CD1c-positive myeloid dendritic cell (primary cell): ENCODE measurements around the gene TMEM87A.

Experiments
- DNase-seq: peaks from one replicate; pipeline ENCODE4 v3.0.0-alpha.2; 2016; ENCODE audit errors: extremely low spot score

TMEM87A gene

GRCh38 chr15:42206406-42206805, 66.8 kb downstream of the TMEM87A start:
- DNase-seq: no peak

- no peak for DNase-seq
Measured at GRCh38 chr15:42203891-42204290, 69.3 kb downstream of the TMEM87A start.

GRCh38 chr15:42202653-42203052, 70.6 kb downstream of the TMEM87A start:
- no peak for DNase-seq

DNA sequence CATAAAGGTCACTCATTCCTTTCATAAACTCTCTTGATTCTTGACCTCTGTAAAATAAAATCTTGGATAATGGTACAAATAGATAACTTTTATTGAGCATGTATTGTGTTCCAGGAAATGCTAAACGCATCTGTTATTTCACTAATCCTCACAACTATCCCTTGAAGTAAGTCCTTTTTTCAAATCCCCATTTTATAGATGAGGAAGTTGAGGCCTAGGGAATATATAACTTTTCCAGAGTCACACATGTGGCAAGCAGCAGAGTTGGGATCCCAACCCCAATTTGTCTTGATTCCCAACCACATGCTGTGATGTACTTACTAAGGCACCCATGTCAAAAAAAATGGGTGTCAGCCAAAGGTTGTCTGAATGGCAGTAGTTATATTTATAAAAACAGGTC, 71.4 kb downstream of the TMEM87A start:
- no peak for DNase-seq

GRCh38 chr15:42199126-42199525, 74.1 kb downstream of the TMEM87A start:
- no peak for DNase-seq

DNA sequence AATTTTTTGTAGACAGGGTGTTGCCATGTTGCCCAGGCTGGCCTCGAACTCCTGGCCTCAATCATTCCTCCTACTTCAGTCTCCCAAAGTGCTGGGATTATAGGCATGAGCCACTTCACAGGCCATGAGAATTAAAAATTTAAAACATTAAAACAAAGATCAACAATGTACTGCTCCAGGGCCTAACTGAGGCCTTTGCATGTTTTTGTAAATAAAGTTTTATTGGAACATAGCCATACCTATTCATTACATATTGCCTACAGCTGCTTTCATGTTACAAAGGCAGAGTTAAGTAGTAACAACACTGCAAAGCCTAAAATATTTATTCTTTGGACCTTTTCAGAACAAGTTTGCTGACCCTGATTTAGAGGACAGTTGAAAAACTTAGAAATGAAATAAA, 74.7 kb downstream of the TMEM87A start:
- DNase-seq: no peak

GRCh38 chr15:42194513-42194912, 78.7 kb downstream of the TMEM87A start:
- DNase-seq: peak; percentile 29

DNA sequence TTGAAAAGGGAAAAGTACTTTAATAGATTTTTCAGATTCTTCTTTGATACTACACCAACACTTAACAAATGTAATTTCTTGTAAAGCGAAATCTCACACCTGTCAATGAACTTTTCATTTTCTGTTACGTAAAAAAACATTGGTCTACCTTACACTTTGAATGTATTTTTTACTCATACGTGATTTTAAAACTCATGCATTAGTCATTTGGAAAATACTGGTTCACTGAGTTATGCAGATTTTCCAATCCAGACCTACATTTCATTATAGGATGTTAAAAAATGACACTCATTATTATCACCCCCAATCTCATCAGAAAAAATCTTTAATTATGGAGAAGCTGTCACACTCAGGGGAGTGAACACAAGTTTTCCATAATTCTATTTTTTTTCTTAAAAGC, 79.8 kb downstream of the TMEM87A start:
- no peak for DNase-seq

DNA sequence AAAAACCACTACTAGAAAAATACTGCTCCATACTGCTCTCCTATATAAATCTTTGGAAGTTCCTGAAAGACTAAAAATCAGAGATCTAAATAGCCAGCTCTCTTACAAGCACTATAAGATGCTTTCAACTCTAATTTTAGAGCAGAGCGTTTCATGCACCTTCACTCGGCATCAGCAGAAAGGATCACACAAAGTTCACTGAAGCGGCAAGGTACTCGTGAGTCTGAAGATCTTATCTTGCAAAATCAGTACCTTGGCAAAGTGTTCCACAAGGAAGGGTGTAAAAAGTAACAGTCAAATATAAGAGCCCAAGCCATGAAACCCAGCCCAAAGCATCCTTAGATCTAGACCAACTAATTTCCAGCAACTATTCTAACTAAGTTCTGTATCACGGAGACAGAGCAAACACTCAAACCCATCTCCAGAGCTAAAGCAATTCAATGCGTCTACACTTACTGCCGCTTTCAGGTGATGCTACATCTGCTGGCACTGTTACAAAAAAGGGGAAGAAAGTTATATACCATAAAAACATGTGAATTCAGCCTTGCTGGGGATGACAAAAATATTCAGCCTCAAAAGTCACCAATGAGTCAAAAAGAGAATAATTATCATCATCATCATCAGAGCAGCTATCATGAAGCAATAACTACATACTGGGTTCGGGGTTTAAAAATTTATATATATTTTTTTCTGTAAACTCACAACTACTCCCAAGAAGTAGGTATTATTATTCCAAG, 81.5 kb downstream of the TMEM87A start:
- DNase-seq: no peak

DNA sequence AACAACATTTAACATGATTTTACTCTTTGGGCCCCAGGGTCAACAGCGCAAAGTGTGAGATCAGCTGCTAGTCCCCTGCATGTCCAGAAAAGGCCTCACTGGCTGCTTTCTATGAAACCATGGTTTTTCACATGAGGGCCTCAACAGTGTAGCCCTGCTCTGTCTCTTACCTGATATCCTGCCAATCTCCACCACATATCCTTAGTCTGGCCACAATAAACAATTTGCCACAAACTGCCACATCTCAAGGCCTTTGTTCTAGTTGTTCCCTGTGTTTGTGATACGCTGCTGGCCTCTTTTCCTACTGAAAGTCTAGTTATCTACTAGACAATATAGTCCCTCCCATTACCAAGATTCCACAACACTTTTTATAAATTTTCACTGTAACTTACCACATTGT, 82.9 kb downstream of the TMEM87A start:
- DNase-seq: no peak

GRCh38 chr15:42185801-42186200, 87.4 kb downstream of the TMEM87A start:
- peak; percentile 79 for DNase-seq

- DNase-seq: no peak
Measured at GRCh38 chr15:42184736-42185135, 88.5 kb downstream of the TMEM87A start.

DNA sequence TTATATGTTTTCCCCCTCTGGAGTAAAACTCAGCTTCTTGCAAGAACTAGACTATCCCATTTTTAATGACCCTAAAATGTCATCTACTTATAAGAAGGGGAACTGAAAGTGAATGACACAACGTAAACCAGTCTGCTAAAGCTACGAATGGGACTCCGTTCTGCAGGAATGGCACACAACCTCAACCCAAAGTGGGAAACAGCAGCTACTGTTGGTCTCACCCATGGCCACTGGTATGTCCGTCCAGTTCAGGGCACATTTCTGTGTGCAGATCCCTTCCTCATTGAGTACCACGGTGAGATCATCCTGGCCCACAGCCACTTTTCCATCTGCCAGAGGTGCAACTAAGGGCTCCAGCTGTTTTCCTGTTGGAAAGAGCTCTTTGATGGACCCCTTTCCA, 88.9 kb downstream of the TMEM87A start:
- DNase-seq: peak; percentile 90

DNA sequence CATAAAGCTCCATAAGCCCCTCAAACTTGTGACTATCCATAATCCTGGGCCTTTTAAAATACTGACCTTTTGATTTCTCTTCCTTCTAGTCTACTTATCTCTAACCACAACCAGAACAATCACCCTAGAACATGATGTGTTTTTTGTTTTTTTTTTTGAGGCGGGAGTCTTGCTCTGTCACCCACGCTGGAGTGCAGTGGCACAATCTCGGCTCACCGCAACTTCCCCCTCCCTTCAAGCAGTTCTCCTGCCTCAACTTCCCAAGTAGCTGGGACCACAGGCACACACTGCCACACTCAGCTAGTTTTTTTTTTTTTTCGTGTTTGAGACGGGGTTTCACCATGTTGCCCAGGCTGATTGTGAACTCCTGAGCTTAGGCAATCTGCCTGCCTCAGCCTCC, 90.3 kb downstream of the TMEM87A start:
- DNase-seq: peak; percentile 82

DNA sequence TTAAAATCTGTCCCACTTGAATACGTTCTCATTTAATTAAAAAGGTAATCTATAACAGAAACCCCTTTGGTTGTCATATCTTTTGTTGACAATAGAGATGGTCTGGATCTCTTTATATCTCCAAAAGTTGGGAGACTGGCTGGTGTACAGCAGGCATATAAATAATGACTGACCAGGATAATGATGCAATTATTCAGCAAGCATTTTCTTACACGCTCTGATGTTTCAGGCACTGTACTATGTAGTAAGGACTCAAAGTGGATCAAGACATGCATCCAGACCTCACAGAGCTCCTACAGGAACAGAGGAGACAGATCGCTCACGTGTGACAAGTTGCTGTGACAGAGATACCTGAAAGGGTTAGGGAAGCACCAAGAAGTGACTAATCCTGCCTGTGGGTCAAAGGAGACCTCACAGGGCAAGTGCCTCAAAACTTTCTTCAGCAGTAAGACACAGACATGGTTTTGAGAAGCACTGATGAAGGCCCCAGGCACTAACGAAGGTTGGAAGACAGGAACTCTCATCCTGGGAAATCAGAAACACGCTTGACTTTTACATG, 90.8 kb downstream of the TMEM87A start:
- peak; percentile 54 for DNase-seq

- no peak for DNase-seq
Measured at GRCh38 chr15:42178056-42178455, 95.2 kb downstream of the TMEM87A start.

DNA sequence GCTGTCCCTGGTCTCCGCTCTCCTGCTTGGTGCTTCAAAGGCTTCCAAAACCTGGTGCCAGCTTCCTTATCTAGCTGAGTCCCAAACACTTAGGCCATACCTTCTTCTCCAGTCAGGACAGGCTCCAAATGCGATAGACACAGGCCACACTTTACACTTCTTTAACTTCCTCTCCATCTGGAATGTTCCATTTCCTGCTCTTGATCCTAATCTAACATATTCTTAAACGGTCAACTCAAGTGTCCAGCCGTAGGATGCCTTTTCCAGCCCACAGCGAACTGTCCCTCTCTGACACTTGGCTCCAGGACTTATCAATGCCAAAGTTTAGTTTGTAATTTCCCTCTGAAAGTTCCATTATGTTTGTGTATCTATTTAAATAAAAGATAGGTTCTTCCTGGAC, 97.6 kb downstream of the TMEM87A start:
- no peak for DNase-seq

GRCh38 chr15:42172475-42172874, 100.8 kb downstream of the TMEM87A start:
- no peak for DNase-seq

DNA sequence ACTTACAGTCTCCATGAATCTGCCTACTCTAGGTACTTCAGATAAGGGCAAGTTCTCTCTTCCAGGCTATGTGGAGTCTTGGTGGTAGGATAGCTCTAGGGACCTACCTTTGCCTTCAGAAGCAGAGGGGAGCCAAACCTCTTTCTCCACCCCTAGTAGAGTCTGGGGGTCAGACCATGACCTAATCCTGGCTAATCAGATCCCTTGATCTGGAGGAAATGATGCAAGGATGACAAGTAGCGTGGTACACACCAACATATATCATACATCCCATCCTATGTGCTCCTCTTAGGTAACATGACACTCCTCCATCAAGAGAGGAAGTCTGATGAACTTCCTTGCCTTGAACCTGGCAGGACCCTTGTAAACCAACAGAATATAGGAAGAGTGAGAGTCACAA, 101.4 kb downstream of the TMEM87A start:
- no peak for DNase-seq

- DNase-seq: peak; percentile 51
Measured at GRCh38 chr15:42171122-42171521, 102.1 kb downstream of the TMEM87A start.

DNA sequence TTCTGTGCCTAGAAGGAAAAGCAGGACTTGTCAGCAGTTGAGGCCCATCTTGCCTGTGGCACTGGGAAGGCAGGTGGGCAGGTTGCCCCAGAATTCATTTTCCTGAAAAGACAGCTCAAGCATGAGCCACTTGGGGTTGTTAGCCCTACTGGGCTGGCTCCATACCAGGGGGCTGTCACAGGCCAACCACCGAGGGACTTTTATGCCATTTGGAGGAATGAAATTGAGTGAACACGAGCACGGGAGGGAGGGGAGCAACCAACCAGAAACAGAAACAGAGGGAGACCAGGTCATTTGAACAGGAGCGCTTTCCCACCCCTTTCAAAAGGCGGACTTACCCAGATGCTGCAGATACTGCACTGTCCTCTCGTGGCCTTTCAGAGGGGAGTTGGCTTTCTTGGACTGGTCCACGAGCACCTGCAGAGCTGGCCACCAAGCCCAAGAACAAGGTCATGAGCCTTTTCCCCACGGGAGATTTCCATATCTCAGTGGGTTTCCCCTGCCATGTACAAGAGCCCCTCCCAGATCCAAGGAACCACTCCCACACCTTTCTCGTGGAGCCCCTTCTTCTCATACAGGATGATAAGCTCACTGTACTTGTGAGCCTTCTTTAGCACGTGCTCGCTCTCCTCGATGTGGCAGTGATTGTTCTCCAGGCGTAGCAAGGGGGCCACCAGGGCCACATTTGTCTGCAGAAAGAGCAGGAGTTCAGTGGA, 106.8 kb downstream of the TMEM87A start:
- no peak for DNase-seq

GRCh38 chr15:42165106-42165505, 108.1 kb downstream of the TMEM87A start:
- peak; percentile 33 for DNase-seq

DNA sequence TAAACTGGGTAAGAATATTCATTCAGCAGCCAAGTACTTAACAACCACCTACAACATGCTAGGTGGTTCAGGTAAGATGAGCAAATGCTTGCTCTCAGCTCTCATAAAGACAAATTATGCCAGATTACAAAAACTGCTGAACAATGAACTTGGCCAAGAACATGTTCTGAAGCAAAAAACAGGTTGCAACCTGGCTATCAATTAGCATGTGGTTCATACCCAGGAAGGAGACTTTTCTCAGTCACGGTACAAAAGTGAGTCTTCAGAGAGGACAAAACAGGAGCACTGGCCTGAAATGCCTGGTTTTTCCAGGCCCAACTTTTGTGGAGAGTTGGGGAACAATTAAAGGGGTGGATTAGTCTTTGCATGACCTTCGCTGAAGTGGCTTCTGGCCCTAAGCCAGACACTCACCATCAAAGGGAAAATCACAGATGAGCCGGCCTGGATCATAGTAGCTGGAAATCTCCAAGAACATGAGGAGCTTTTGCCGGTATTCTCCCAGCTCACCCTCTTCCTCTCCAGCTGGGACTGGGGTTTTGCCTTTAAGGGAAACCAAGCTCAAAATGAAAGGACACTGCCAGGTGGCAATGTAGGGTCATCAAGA, 109.2 kb downstream of the TMEM87A start:
- DNase-seq: no peak
